ENCODE results near the gene SMIM10L2A. TPM values are rescaled to one million over a fixed set of nuclear protein-coding genes. Genes with fewer than 3 reads are reported as not detected.
"Not testable (repeated sequence)": the region's sequence is repeated elsewhere in the genome, so short reads cannot be mapped to it uniquely, and the experiment has no call there.

Gene SMIM10L2A
- polyA plus RNA-seq, 3 donors, result not detected

GRCh38 chrX:135423173-135423864 is 1.6 kb downstream of the SMIM10L2A start:
- H3K27ac Mint-ChIP-seq; H3K36me3 ChIP-seq (replicated peaks in 1 of 2; ENCODE audit: control insufficient read depth in 1 of 2, insufficient read depth in 2 of 2, low read length in 2 of 2); H3K27ac ChIP-seq (ENCODE audit: low read depth in 1 of 2, low read length in 2 of 2); H3K4me2 ChIP-seq (replicated peaks; ENCODE audit: extremely low read depth, low read length, poor library complexity, severe bottlenecking); H3K9me3 Mint-ChIP-seq; H3K36me3 Mint-ChIP-seq; intact Hi-C loops (cut with micrococcal nuclease); H3K4me1 ChIP-seq (ENCODE audit: control insufficient read depth in 1 of 2, insufficient read depth in 2 of 2, low read length in 2 of 2); H3K4me3 ChIP-seq (replicated peaks in 1 of 3; ENCODE audit: low read depth in 2 of 3, low read length in 3 of 3); H3K79me2 ChIP-seq (ENCODE audit: insufficient read depth, low read length); H3K9ac ChIP-seq (ENCODE audit: insufficient read depth, low read length, poor library complexity, severe bottlenecking); H3K4me1 Mint-ChIP-seq; H4K20me1 ChIP-seq (ENCODE audit: insufficient read depth, low read length); DNase-seq; H2AFZ ChIP-seq (ENCODE audit: insufficient read depth, low read depth, low read length, poor library complexity, severe bottlenecking); H3K9me3 ChIP-seq (replicated peaks in 1 of 2; ENCODE audit: control insufficient read depth in 1 of 2, insufficient read depth in 1 of 2, low read length in 2 of 2): not testable (repeated sequence)
- no CpG with 5 or more reads among the region's 9 CpGs for WGBS (ENCODE audit: insufficient coverage)
- H3K27me3 ChIP-seq (ENCODE audit: control insufficient read depth in 2 of 2, insufficient read depth in 2 of 2, low read length in 2 of 2), result peaks cover 0 to 22% of the 10 kb centered on the region in 2 donors
- peak overlapping the region; percentile 46 to 58 for H3K4me3 Mint-ChIP-seq
- peaks cover 19 to 40% (median 26%) of the 10 kb centered on the region in 3 donors for H3K27me3 Mint-ChIP-seq (ENCODE audit: low read depth in 3 of 3)

GRCh38 chrX:135424469-135424868 is 2.7 kb downstream of the SMIM10L2A start:
- DNase-seq, result no peak
- Histone ChIP-seq H3K79me2 (ENCODE audit: insufficient read depth, low read length) (no peaks in the 10 kb centered on the region), H3K4me1 (ENCODE audit: control insufficient read depth in 1 of 2, insufficient read depth in 2 of 2, low read length in 2 of 2) (peaks cover 4 to 8% of the 10 kb centered on the region in 2 donors), H3K9me3 (replicated peaks in 1 of 2; ENCODE audit: control insufficient read depth in 1 of 2, insufficient read depth in 1 of 2, low read length in 2 of 2) (no peaks in the 10 kb centered on the region), H3K4me3 (replicated peaks in 1 of 3; ENCODE audit: low read depth in 2 of 3, low read length in 3 of 3) (no peak overlapping the region), H3K9ac (ENCODE audit: insufficient read depth, low read length, poor library complexity, severe bottlenecking) (no peak overlapping the region), H4K20me1 (ENCODE audit: insufficient read depth, low read length) (no peaks in the 10 kb centered on the region), H3K27me3 (ENCODE audit: control insufficient read depth in 2 of 2, insufficient read depth in 2 of 2, low read length in 2 of 2) (peaks cover 0 to 18% of the 10 kb centered on the region in 2 donors), H3K27ac (ENCODE audit: low read depth in 1 of 2, low read length in 2 of 2) (no peak overlapping the region), H2AFZ (ENCODE audit: insufficient read depth, low read depth, low read length, poor library complexity, severe bottlenecking) (no peak overlapping the region), H3K4me2 (replicated peaks; ENCODE audit: extremely low read depth, low read length, poor library complexity, severe bottlenecking) (no peak overlapping the region), H3K36me3 (replicated peaks in 1 of 2; ENCODE audit: control insufficient read depth in 1 of 2, insufficient read depth in 2 of 2, low read length in 2 of 2) (no peaks in the 10 kb centered on the region)
- Mint-ChIP-seq H3K36me3 (no peaks in the 10 kb centered on the region), H3K27ac (no peak overlapping the region), H3K4me3 (no peak overlapping the region), H3K27me3 (ENCODE audit: low read depth in 3 of 3) (peaks cover 19 to 37% (median 26%) of the 10 kb centered on the region in 3 donors), H3K4me1 (peaks cover 5% of the 10 kb centered on the region), H3K9me3 (peaks cover 0 to 6% (median 4%) of the 10 kb centered on the region in 7 donors)
- WGBS (ENCODE audit: insufficient coverage), result 100% methylated on average over 2 of the region's 9 CpGs
- intact Hi-C loops (cut with micrococcal nuclease), result no loop called here
- no peak for TF ChIP-seq CTCF (IDR thresholded peaks at IDR 0.05)
